ENCODE measurements around the gene TBC1D30. TPM values are rescaled to one million over a fixed set of nuclear protein-coding genes. Genes with fewer than 3 reads are reported as not detected.

Gene TBC1D30
- total RNA-seq, 2 experiments from 2014 or later: 0.28 to 0.49 TPM

GRCh38 chr12:64780132-64780530, 44.3 kb upstream of the TBC1D30 start:
- H3K27me3 ChIP-seq (ENCODE audit: control insufficient read depth in 1 of 2, insufficient read depth in 2 of 2, low read length in 2 of 2): peaks cover 33 to 55% of the 10 kb centered on the region in 2 experiments
- peaks cover 20% of the 10 kb centered on the region for H3K4me1 Mint-ChIP-seq (ENCODE audit: low read depth)
- peaks cover 84% of the 10 kb centered on the region for H3K27me3 Mint-ChIP-seq
- no peak for DNase-seq
- H3K36me3 Mint-ChIP-seq (ENCODE audit: low read depth): peaks cover 10% of the 10 kb centered on the region
- no peak overlapping the region for H3K27ac ChIP-seq (ENCODE audit: low read depth in 1 of 2, low read length in 2 of 2)
- H3K4me3 Mint-ChIP-seq: peak overlapping the region; percentile 64
- POLR2A ChIA-PET: interaction anchor here (1.4 kb wide), 1 partner anchor 16 kb away, joined by 5 read pairs; no protein-coding TSS in a partner anchor
- no peak for TF ChIP-seq CTCF (IDR thresholded peaks at IDR 0.05)
- intact Hi-C loops (cut with DNase I, micrococcal nuclease): no loop called here
- peaks cover 17% of the 10 kb centered on the region for H3K4me1 ChIP-seq (ENCODE audit: insufficient read depth, low read length)
- H3K27ac Mint-ChIP-seq: no peak overlapping the region
- H3K9me3 ChIP-seq (ENCODE audit: control insufficient read depth in 1 of 2, insufficient read depth in 1 of 2, low read length in 2 of 2): peaks cover 6 to 15% of the 10 kb centered on the region in 2 experiments
- CTCF ChIA-PET: interaction anchor here (0.9 kb wide), 1 partner anchor 231 kb away, joined by 3 read pairs; no protein-coding TSS in a partner anchor
- H3K9me3 Mint-ChIP-seq: peaks cover 16% of the 10 kb centered on the region
- ATAC-seq (ENCODE audit: poor library complexity): no peak
- H3K36me3 ChIP-seq (ENCODE audit: insufficient read depth, low read length): no peaks in the 10 kb centered on the region
- peak overlapping the region; percentile 43 for H3K4me3 ChIP-seq (ENCODE audit: low read length)

- TF ChIP-seq CTCF (IDR thresholded peaks at IDR 0.05): no peak
- ATAC-seq (ENCODE audit: poor library complexity) (peak; percentile 43), DNase-seq (peak in 5 of 14 experiments; percentile 1 to 48 (median 34))
- intact Hi-C loops (cut with DNase I, micrococcal nuclease): no loop called here
- H3K36me3 ChIP-seq (ENCODE audit: insufficient read depth, low read length): no peaks in the 10 kb centered on the region
- Mint-ChIP-seq H3K9me3 (peaks cover 10% of the 10 kb centered on the region), H3K4me1 (ENCODE audit: low read depth) (peaks cover 20% of the 10 kb centered on the region), H3K27me3 (peaks cover 82% of the 10 kb centered on the region), H3K27ac (no peak overlapping the region), H3K4me3 (peak overlapping the region; percentile 64), H3K36me3 (ENCODE audit: low read depth) (peaks cover 10% of the 10 kb centered on the region)
- H3K27me3 ChIP-seq (ENCODE audit: control insufficient read depth in 1 of 2, insufficient read depth in 2 of 2, low read length in 2 of 2): peaks cover 33 to 60% of the 10 kb centered on the region in 2 experiments
- H3K27ac ChIP-seq (ENCODE audit: low read depth in 1 of 2, low read length in 2 of 2): no peak overlapping the region
- POLR2A ChIA-PET: interaction anchor here (1.4 kb wide), 1 partner anchor 15 kb away, joined by 5 read pairs; no protein-coding TSS in a partner anchor
- H3K9me3 ChIP-seq (ENCODE audit: control insufficient read depth in 1 of 2, insufficient read depth in 1 of 2, low read length in 2 of 2): peaks cover 6 to 10% of the 10 kb centered on the region in 2 experiments
- CTCF ChIA-PET: interaction anchor here (0.9 to 1.1 kb wide), 2 partner anchors 15 to 231 kb away, joined by 3 read pairs; no protein-coding TSS in a partner anchor
- H3K4me1 ChIP-seq (ENCODE audit: insufficient read depth, low read length): peaks cover 17% of the 10 kb centered on the region
- peak overlapping the region; percentile 43 for H3K4me3 ChIP-seq (ENCODE audit: low read length)
These were observed 43.7 kb upstream of the TBC1D30 start for GRCh38 chr12:64780531-64781279.

DNA sequence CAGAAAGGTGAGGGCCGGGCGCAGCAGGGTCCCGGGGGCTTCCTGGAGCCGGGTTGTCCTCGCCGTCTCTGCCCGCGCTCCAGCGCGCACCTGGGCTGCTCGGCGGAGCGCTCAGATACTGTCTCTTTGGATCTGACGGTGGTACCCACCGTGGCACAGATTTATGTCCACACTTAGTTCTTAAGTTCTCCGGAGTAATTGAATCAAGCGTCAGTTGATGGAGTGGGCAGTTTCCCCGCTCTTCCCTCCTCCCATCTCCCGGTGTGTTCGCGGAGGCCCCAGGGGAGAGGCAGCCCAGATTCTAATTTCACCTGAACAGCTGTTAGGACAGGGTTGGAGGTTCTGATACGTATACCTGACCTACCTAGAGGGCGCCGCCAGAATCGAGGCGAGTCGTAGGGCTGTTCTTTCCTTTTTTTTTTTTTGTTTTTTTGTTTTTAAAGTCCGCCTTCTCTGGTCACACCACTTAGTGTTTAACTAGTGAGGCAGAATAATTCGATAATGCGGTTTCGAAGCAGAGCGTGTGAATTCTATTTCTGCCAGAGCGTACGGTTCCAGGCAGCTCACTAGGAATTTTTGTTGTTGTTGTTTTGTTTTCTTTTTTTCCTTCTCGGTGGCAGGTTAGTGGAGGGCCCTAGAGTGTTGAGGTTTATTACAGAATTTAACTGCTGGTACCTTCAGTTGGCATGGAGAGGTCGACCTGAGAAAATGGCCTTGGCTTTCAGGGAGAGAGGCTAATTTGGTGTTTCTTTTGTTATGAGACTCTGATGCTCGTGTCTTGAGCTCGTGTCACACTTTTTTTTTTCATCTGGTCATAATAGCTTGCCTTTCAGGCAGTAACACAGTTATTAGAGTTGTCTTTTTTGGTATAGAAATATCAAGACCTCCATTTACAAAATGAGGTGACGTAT, 42.9 kb upstream of the TBC1D30 start:
- Mint-ChIP-seq H3K36me3 (ENCODE audit: low read depth) (peaks cover 9% of the 10 kb centered on the region), H3K4me1 (ENCODE audit: low read depth) (peaks cover 20% of the 10 kb centered on the region), H3K4me3 (peak overlapping the region; percentile 89), H3K9me3 (peaks cover 2% of the 10 kb centered on the region), H3K27me3 (peaks cover 77% of the 10 kb centered on the region), H3K27ac (no peak overlapping the region)
- H3K4me3 ChIP-seq (ENCODE audit: low read length): peak overlapping the region; percentile 35
- intact Hi-C loops (cut with DNase I, micrococcal nuclease): no loop called here
- H3K27me3 ChIP-seq (ENCODE audit: control insufficient read depth in 1 of 2, insufficient read depth in 2 of 2, low read length in 2 of 2): peaks cover 33 to 63% of the 10 kb centered on the region in 2 experiments
- DNase-seq (peak in 5 of 14 experiments; percentile 1 to 20 (median 10)), ATAC-seq (ENCODE audit: poor library complexity) (peak; percentile 43)
- peaks cover 3 to 6% of the 10 kb centered on the region in 2 experiments for H3K9me3 ChIP-seq (ENCODE audit: control insufficient read depth in 1 of 2, insufficient read depth in 1 of 2, low read length in 2 of 2)
- H3K27ac ChIP-seq (ENCODE audit: low read depth in 1 of 2, low read length in 2 of 2): no peak overlapping the region
- peaks cover 17% of the 10 kb centered on the region for H3K4me1 ChIP-seq (ENCODE audit: insufficient read depth, low read length)
- POLR2A ChIA-PET: interaction anchor here (1.4 kb wide), 1 partner anchor 15 kb away, joined by 5 read pairs; no protein-coding TSS in a partner anchor
- no peaks in the 10 kb centered on the region for H3K36me3 ChIP-seq (ENCODE audit: insufficient read depth, low read length)
- CTCF ChIA-PET: interaction anchor here (1.1 to 2.2 kb wide), 2 partner anchors 14 to 15 kb away, joined by 3 to 9 read pairs; no protein-coding TSS in a partner anchor
- TF ChIP-seq CTCF (IDR thresholded peaks at IDR 0.05): no peak

All from CD4-positive, alpha-beta T cell (primary cell).